Loucy (cell line): ENCODE data around the gene CENPB.

ENCODE experiments used
- H2AFZ ChIP-seq: fragments of 200-600 bp; sonication (generic); 2 replicates; pipeline ENCODE4 v1.6.0; 2016; ENCODE audit warnings: antibody characterized with exemption, mild to moderate bottlenecking, low read length, moderate library complexity
- H3F3A ChIP-seq: fragments of 200-600 bp; 2 replicates; pipeline ENCODE4 v1.6.0; 2016; ENCODE audit warnings: antibody characterized with exemption, low read depth, mild to moderate bottlenecking
- H3K27me3 ChIP-seq: fragments of 200-600 bp; sonication (generic); 2 replicates; pipeline ENCODE4 v1.6.1; 2014; ENCODE audit warnings: low read length, mild to moderate bottlenecking; ENCODE audit not compliant: insufficient read depth, poor library complexity, severe bottlenecking
- H3K36me3 ChIP-seq: fragments of 200-600 bp; sonication (generic); 2 replicates; pipeline ENCODE4 v1.6.1; 2016; ENCODE audit warnings: low read length; ENCODE audit not compliant: insufficient read depth
- H3K4me1 ChIP-seq: fragments of 200-600 bp; sonication (generic); 2 replicates; pipeline ENCODE4 v1.5.1; 2014; ENCODE audit warnings: low read length, mild to moderate bottlenecking; ENCODE audit not compliant: insufficient read depth, poor library complexity, severe bottlenecking
- H3K4me2 ChIP-seq: fragments of 200-600 bp; sonication (generic); 2 replicates; pipeline ENCODE4 v1.6.0; 2014; ENCODE audit warnings: antibody characterized with exemption, low read length, low read depth, mild to moderate bottlenecking; ENCODE audit not compliant: poor library complexity, severe bottlenecking
- H3K4me3 ChIP-seq: fragments of 200-600 bp; sonication (generic); 2 replicates; pipeline ENCODE4 v1.5.1; 2014; ENCODE audit warnings: low read length, mild to moderate bottlenecking, mixed read lengths; ENCODE audit not compliant: poor library complexity, severe bottlenecking
- H3K79me2 ChIP-seq: fragments of 200-600 bp; sonication (generic); 2 replicates; pipeline ENCODE4 v1.6.1; 2014; ENCODE audit warnings: low read length; ENCODE audit not compliant: insufficient read depth
- H3K9ac ChIP-seq: fragments of 200-600 bp; sonication (generic); 2 replicates; pipeline ENCODE4 v1.6.0; 2014; ENCODE audit warnings: mild to moderate bottlenecking, low read depth, low read length, moderate library complexity; ENCODE audit not compliant: poor library complexity, severe bottlenecking
- H3K9me2 ChIP-seq: fragments of 200-600 bp; sonication (generic); replicated peaks from 2 replicates; pipeline ENCODE4 v1.6.1; 2016; ENCODE audit warnings: low read depth, low read length, mixed read lengths
- H3K9me3 ChIP-seq: fragments of 200-600 bp; sonication (generic); 2 replicates; pipeline ENCODE4 v1.6.1; 2014; ENCODE audit warnings: mild to moderate bottlenecking, antibody characterized with exemption, low read length, low read depth; ENCODE audit not compliant: insufficient read depth
- H4K20me1 ChIP-seq: fragments of 200-600 bp; sonication (generic); 2 replicates; pipeline ENCODE4 v1.6.0; 2014; ENCODE audit warnings: antibody characterized with exemption, low read length, mild to moderate bottlenecking; ENCODE audit not compliant: insufficient read depth, poor library complexity, severe bottlenecking
- EZH2phosphoT487 ChIP-seq: fragments of 200-600 bp; IDR thresholded peaks from 2 replicates; pipeline ENCODE4 v1.6.1; 2018; ENCODE audit warnings: antibody characterized with exemption, mild to moderate bottlenecking, moderate library complexity, borderline replicate concordance
- TF ChIP-seq, protein P1 (sequence below): fragments of 200-600 bp; sonication (generic); conservative IDR thresholded peaks from 2 replicates; pipeline ENCODE4 v1.5.1; 2014; ENCODE audit warnings: mild to moderate bottlenecking, antibody characterized with exemption, low read length

Gene CENPB

DNA sequence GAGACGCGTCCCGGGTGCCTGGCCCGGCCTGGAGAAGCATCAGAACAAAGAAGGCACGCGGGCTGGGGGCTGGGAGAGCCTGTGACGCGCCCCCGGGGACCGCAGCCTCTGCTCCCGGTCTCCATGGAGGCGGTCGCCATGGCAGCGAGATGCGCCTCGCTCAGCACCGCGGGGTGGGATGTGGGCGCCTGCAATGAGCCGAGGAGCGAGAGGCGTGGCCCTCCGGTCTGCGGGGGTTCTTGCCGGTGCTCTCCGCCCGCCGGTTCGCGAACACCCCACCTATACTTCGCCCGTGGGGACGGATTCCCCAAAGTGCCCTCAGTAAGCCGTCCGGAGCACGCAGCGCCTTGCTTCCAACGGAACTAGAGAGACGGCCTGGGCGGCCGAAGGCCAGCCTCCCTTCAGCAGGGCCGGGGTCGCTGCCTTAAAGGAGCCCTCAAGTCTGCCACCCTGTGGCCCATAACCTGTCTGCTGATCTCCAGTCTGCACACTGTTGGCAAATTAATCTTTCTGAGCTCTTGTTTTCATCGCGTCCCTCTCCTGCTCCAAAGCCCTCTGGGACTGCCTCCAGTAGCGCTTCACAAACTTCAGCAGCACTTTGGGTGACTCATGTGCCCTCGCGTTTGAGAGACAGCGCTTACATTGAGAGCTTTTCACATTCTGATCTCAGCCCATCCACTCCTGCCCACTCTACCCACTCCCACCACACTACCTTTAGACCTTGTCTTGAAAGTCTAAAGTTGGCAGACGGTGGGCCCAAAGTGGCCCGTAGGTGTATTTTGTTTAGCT lies 18.0 kb downstream of the CENPB start:
- TF ChIP-seq, protein P1, sequence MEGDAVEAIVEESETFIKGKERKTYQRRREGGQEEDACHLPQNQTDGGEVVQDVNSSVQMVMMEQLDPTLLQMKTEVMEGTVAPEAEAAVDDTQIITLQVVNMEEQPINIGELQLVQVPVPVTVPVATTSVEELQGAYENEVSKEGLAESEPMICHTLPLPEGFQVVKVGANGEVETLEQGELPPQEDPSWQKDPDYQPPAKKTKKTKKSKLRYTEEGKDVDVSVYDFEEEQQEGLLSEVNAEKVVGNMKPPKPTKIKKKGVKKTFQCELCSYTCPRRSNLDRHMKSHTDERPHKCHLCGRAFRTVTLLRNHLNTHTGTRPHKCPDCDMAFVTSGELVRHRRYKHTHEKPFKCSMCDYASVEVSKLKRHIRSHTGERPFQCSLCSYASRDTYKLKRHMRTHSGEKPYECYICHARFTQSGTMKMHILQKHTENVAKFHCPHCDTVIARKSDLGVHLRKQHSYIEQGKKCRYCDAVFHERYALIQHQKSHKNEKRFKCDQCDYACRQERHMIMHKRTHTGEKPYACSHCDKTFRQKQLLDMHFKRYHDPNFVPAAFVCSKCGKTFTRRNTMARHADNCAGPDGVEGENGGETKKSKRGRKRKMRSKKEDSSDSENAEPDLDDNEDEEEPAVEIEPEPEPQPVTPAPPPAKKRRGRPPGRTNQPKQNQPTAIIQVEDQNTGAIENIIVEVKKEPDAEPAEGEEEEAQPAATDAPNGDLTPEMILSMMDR = peak; percentile 70
- TF ChIP-seq EZH2phosphoT487 = no peak
- Histone ChIP-seq H3K9me2 (no peaks in the 10 kb centered on the region), H3K27me3 (no peaks in the 10 kb centered on the region), H3K4me2 (peak overlapping the region; percentile 99), H3K4me3 (peak overlapping the region; percentile 81), H4K20me1 (no peaks in the 10 kb centered on the region), H3K79me2 (peaks cover 14% of the 10 kb centered on the region; the same call in 1 of the 2 replicates), H3F3A (no peaks in the 10 kb centered on the region), H3K9ac (peak overlapping the region; percentile 87), H3K36me3 (no peaks in the 10 kb centered on the region), H3K4me1 (peaks cover 40% of the 10 kb centered on the region), H2AFZ (peak overlapping the region; percentile 91), H3K9me3 (no peaks in the 10 kb centered on the region)

DNA sequence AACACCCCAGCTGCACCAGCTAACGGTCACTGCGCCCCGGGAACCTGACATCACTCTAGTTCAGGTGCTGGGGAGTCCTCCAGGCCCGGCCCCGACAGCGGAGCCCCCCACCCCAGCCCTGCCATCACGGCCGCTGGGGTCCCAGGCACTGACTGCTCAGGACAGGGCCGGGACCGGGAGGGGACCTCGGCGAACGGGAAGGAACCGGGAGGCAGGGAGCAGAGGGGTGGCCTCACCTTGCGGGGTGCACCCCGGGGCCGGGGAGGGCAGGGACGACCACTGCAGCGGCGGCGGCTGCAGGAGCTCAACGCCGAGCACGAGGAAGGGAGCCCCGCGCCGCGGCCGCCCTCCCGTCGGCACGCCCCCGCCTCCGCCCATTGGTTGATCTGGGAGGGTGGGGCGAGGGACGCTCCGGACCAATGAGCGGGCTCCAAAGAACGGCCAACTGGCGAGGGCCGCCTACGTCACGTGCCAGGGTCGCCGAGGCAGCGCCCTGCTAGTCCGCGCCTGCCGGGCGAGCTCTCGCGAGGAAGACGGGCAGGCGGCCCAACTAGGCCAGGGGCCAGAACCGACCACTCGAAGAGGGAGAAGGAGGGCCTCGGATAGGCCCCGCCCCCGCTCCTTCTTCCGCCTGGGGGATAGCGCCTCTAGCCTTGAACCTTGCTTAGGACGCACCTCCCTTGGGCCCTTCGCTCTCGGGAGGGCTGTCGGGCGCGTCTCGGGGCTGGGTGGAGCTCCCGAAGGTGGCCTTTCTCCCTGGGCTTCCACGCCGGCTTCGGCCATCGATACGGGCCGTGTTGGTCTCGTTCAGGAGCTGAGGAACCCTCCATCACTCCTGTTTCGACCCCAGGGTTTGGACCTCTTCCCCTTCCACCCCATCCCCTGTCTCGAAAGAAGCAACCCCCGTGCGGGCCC lies 18.9 kb downstream of the CENPB start, which contains the start of gene ADISSP:
TSS of gene ADISSP (minus strand) at position 327 of the 915 bp plus-strand sequence. CDS start 7,653 bp downstream, outside the sequence.
- Histone ChIP-seq H3K79me2 (peaks cover 14% of the 10 kb centered on the region; the same call in 1 of the 2 replicates), H2AFZ (peak within 1 kb of the TSS; percentile 96), H3K9me2 (no peaks in the 10 kb centered on the region), H3K4me2 (peak within 1 kb of the TSS; percentile 99), H4K20me1 (no peaks in the 10 kb centered on the region), H3F3A (no peaks in the 10 kb centered on the region), H3K27me3 (no peaks in the 10 kb centered on the region), H3K9me3 (no peaks in the 10 kb centered on the region), H3K36me3 (no peaks in the 10 kb centered on the region), H3K4me3 (peak within 1 kb of the TSS; percentile 81), H3K9ac (peak within 1 kb of the TSS; percentile 87), H3K4me1 (peaks cover 40% of the 10 kb centered on the region)
- TF ChIP-seq, protein P1 = no peak; the same call in 1 of the 2 replicates
- no peak for TF ChIP-seq EZH2phosphoT487

DNA sequence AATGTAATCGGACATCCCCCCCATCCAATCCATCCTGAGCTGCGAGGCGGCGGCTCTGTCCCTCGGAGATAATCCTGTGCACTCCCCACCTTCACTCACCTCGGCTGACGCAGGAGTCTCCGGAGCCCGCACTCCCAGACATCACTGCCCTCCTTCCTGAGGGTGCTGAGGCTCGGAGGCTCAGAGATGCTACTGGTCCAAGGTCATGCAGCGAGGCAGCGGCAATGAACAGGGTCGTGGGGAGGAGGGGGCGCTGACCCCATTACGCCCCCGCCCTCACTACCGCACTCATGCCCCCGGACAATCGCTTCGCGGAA lies 19.5 kb downstream of the CENPB start:
- no peaks in the 10 kb centered on the region for H3F3A ChIP-seq
- H3K9me2 ChIP-seq = no peaks in the 10 kb centered on the region
- H3K4me2 ChIP-seq = peak overlapping the region; percentile 99
- H2AFZ ChIP-seq = peak overlapping the region; percentile 96
- H3K36me3 ChIP-seq = no peaks in the 10 kb centered on the region
- no peaks in the 10 kb centered on the region for H3K27me3 ChIP-seq
- H3K9ac ChIP-seq = peak overlapping the region; percentile 87
- peaks cover 40% of the 10 kb centered on the region for H3K4me1 ChIP-seq
- peak overlapping the region; percentile 81 for H3K4me3 ChIP-seq
- H3K9me3 ChIP-seq = no peaks in the 10 kb centered on the region
- H3K79me2 ChIP-seq = peaks cover 14% of the 10 kb centered on the region; the same call in 1 of the 2 replicates
- H4K20me1 ChIP-seq = no peaks in the 10 kb centered on the region
- TF ChIP-seq, protein P1 = no peak
- TF ChIP-seq EZH2phosphoT487 = no peak
